Kidney epithelial cell (primary cell): ENCODE measurements around the gene ZNF536. TPM values are rescaled to one million over a fixed set of nuclear protein-coding genes. Genes with fewer than 3 reads are reported as not detected.

Experiments
- DNase-seq: peaks from one replicate; pipeline ENCODE4 v3.0.0-alpha.2; 2010; ENCODE audit warnings: low read depth
- H3K27me3 ChIP-seq: 2 replicates; pipeline ENCODE4 v1.6.0; 2011; ENCODE audit warnings: low read length; ENCODE audit not compliant: control insufficient read depth, insufficient read depth
- H3K36me3 ChIP-seq: 2 replicates; pipeline ENCODE4 v1.5.1; 2011; ENCODE audit warnings: low read length; ENCODE audit not compliant: control insufficient read depth, insufficient read depth
- H3K4me3 ChIP-seq: 2 replicates; pipeline ENCODE4 v1.5.1; 2011; ENCODE audit warnings: low read depth, mild to moderate bottlenecking, control low read depth, low read length
- total RNA-seq: library from RNA; depleted of rRNA; stranded (reverse); fragments of >200 nt; gene quantifications from 2 replicates; pipeline ENCODE4 v1.2.3, GENCODE V29; 2015
- TF ChIP-seq, protein P1 (sequence below): IDR thresholded peaks from 2 replicates; pipeline ENCODE4 v1.5.1; 2011; ENCODE audit warnings: mild to moderate bottlenecking, moderate library complexity, low read length, control low read depth, inconsistent platforms; ENCODE audit not compliant: insufficient read depth, poor library complexity, severe bottlenecking

ZNF536 gene
- total RNA-seq, 1 donor from 2014 or later, result 0.13 TPM

DNA sequence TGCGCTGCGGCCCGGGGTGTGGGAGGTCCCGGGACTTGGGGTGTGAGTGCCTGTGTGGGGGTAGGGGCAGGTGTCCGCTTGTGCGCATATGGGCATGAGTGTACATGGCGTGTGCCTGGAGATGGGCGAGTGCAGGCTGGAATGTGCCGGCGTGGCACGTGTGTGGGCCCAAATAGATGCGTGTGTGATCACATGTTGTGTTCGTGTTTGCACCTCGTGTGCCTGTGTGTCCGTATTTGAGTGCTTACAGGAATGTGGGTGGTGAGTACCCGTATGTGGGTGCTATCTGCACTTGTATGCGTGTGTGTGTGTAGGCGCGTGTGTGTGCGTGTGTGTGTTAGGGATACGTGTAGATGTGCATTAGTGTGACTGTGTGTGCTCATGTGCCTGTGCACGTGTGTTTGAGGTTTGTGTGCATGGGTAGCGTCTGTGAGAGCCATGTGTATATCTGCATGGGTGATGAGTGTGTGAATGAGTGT lies 3.4 kb downstream of the ZNF536 start:
- Histone ChIP-seq H3K4me3 (no peak overlapping the region), H3K36me3 (no peaks in the 10 kb centered on the region), H3K27me3 (peaks cover 23% of the 10 kb centered on the region)
- no peak for DNase-seq
- TF ChIP-seq, protein P1, sequence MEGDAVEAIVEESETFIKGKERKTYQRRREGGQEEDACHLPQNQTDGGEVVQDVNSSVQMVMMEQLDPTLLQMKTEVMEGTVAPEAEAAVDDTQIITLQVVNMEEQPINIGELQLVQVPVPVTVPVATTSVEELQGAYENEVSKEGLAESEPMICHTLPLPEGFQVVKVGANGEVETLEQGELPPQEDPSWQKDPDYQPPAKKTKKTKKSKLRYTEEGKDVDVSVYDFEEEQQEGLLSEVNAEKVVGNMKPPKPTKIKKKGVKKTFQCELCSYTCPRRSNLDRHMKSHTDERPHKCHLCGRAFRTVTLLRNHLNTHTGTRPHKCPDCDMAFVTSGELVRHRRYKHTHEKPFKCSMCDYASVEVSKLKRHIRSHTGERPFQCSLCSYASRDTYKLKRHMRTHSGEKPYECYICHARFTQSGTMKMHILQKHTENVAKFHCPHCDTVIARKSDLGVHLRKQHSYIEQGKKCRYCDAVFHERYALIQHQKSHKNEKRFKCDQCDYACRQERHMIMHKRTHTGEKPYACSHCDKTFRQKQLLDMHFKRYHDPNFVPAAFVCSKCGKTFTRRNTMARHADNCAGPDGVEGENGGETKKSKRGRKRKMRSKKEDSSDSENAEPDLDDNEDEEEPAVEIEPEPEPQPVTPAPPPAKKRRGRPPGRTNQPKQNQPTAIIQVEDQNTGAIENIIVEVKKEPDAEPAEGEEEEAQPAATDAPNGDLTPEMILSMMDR, result no peak

DNA sequence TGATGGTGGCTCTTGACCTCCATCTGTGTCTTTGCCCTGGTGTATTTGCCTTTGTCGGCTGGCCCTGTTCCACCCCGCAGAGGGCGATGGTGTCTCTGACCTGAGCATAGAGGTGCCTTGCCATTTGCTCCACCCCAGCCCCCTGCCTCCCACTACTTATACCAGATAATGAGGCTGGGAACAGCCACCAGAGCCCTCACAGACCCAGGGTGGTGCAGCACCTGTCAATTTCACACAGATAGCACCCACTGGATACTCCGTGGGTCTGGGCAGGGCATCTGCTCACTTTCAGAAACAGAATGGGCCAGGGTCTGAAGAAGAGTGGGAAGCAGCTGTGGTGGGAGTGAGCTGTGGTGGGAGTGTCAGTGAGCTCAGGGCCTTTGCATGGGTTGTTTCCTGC lies 4.1 kb downstream of the ZNF536 start:
- peaks cover 23% of the 10 kb centered on the region for H3K27me3 ChIP-seq
- DNase-seq, result no peak

DNA sequence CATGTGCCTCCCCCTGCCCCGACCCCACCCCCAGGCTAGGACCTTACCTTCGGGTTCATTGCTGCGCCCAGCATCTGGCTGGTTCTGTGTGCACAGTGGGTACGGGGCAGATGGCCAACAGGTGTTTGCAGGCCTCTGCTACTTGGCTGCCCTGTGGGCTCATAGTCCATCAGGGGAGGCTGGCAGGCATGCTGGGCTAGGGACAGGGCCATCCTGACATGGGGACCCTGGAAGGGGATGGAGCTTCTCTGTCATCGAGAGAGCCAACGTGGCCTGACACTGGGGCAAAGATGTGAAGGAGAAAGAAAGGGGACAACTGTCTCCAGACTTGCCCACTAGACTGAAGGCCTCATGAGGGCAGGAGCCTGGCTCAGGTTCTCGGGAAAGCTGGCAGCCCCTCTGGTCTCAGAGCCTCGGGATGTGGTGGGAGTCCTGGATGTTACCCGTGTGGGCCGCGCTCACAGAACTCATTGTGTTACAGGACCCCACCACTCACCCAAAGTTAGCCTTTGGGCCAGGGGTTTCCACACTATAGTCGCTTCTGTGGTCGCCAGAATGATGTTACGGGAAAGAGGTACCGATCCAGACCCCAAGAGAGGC lies 4.7 kb downstream of the ZNF536 start:
- DNase-seq, result no peak
- TF ChIP-seq, protein P1, result no peak
- Histone ChIP-seq H3K27me3 (peaks cover 23% of the 10 kb centered on the region), H3K36me3 (no peaks in the 10 kb centered on the region), H3K4me3 (no peak overlapping the region)

More for the DNA sequence above, 4.1 kb downstream of the ZNF536 start:
- H3K4me3 ChIP-seq, result no peak overlapping the region
- no peaks in the 10 kb centered on the region for H3K36me3 ChIP-seq
- TF ChIP-seq, protein P1, result no peak

DNA sequence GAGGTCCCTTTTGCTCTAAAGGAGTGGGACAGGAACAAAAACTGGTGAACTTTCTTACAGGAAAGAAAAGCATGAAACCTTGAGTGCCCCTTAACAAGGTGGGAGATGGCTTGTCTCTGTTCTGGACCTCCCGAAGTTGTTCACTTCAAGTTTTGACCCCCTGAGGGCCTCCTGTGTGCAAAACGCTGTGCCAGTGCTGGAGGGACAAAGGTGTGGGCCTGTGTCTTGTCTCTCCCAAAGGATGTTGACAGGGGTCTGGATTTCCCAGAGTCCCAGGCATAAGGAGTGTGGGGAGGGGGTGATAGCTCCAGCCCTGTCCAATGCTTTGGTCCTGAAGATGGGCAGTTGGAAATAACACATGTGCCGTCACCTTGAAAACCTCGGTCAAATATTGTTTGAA lies 6.5 kb downstream of the ZNF536 start:
- H3K4me3 ChIP-seq, result no peak overlapping the region
- TF ChIP-seq, protein P1, result no peak
- no peaks in the 10 kb centered on the region for H3K36me3 ChIP-seq
- no peak for DNase-seq
- H3K27me3 ChIP-seq, result peaks cover 18% of the 10 kb centered on the region

DNA sequence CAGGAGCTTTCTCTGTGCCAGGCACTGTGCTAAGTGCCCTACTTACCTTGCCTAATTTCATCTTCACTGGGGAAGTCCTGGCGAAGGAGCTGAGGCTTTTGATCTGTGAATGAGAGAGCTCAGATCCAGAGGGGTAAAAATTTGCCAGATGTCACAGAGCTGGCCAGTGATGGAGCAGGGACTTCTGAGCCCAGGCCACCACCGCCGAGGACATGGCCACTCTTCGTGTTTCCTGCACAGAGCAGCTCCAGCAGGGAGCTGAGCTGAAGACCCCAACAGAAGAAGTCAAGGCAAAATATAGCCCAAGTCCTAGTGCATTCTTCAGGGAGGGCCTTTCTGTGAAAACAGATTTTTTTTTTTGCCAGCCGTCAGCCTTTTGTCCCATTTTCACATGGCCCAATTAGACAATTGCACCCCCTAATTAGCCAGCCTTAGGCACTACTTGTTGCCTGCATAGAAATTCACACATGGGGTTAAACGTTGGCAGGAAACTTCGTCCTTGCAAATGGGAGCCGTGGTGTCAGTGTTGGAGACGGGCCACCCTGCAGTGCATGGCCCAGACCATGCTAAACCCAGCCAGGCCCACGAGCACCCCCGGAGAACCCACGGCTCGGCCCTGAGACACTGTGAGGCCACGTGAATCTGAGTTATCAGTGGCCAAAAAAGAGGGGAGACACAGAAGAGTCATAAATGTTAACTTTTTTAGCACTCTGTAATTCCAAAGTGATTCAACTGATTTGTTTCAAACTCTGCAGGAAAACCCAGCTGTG lies 7.8 kb downstream of the ZNF536 start:
- no peak overlapping the region for H3K4me3 ChIP-seq
- peaks cover 9% of the 10 kb centered on the region for H3K27me3 ChIP-seq
- no peaks in the 10 kb centered on the region for H3K36me3 ChIP-seq
- no peak for DNase-seq
- TF ChIP-seq, protein P1, result no peak
